ENCODE results near the gene SNTB2.

Gene SNTB2

DNA sequence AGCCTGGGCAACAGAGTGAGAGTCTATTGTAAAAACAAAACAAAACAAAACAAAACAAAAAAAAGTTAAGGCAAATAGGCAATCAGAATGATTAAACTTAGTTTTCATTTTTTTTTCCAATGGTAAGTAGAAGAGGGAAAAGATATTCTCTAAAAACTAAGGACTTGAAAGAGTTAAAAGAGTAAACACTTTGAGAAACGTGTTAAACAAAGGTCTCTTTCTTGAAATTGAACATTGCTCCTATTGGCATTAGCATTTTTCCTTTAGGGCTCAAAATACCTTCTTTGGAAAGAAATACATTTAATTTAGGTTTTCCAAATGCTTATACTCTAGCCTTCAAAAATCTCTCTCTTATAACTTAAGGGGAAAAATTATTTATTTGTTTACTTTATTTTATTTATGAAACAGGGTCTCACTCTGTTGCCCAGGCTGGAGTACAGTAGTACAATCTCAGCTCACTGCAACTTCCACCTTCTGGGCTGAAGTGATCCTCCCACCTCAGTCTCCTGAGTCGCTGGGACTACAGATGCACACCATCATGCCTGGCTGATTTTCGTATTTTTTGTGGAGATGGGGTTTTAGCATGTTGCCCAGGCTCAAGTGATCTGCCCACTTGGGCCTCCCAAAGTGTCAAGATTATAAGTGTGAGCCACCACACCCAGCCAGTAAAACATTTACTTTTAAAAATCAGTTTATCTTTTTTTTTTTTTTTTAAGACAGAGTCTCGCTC is 79.5 kb downstream of the SNTB2 start:
- DNase-seq (ENCODE audit: low read depth): no peak
- TF ChIP-seq, protein P1, sequence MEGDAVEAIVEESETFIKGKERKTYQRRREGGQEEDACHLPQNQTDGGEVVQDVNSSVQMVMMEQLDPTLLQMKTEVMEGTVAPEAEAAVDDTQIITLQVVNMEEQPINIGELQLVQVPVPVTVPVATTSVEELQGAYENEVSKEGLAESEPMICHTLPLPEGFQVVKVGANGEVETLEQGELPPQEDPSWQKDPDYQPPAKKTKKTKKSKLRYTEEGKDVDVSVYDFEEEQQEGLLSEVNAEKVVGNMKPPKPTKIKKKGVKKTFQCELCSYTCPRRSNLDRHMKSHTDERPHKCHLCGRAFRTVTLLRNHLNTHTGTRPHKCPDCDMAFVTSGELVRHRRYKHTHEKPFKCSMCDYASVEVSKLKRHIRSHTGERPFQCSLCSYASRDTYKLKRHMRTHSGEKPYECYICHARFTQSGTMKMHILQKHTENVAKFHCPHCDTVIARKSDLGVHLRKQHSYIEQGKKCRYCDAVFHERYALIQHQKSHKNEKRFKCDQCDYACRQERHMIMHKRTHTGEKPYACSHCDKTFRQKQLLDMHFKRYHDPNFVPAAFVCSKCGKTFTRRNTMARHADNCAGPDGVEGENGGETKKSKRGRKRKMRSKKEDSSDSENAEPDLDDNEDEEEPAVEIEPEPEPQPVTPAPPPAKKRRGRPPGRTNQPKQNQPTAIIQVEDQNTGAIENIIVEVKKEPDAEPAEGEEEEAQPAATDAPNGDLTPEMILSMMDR (IDR thresholded peaks at IDR 0.05; ENCODE audit: insufficient read depth, low read depth, low read length, missing control alignments): no peak

DNA sequence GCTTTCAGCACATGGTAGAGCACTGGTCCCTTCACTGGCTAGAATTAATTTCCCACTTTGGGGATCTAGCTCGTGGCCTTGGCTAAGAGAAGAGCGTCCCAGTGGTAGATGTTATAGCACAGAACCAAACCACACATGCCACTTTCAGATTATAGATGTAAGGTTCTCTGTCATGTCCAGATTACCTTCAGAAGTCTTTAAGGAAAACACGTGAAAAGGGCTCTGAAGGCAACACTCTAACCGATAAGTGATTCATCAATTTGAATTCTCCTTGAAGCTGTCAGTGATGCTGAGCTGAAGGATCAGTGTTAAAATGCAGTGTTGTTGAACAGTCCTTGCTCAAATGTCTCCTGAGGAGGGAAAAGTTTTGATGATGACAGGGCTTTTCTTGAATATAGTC is 80.7 kb downstream of the SNTB2 start:
- H3K4me3 ChIP-seq (ENCODE audit: low read depth, low read length): no peak overlapping the region
- TF ChIP-seq, protein P1 (IDR thresholded peaks at IDR 0.05; ENCODE audit: insufficient read depth, low read depth, low read length, missing control alignments): no peak
- DNase-seq (ENCODE audit: low read depth): no peak

More for the DNA sequence above, 79.5 kb downstream of the SNTB2 start:
- H3K4me3 ChIP-seq (ENCODE audit: low read depth, low read length): no peak overlapping the region

DNA sequence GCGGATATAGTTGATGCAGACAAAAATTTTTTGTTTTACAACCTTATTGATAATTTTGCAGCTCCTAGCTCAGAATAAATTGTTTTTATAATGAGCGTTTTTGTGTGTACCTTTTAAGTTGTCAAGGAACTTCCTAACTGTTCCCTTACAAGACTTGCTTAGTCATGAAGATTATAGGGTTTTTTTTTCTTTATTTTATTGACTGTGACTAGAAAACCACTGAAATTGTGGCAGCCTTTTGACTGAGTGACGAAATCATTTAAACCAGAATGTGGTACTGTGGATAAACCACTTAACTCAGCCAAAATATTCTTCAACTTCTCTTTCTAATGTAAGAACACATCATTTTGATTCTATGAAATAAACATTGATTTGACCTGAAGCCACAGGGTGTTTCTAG is 83.4 kb downstream of the SNTB2 start:
- TF ChIP-seq, protein P1 (IDR thresholded peaks at IDR 0.05; ENCODE audit: insufficient read depth, low read depth, low read length, missing control alignments): no peak
- no peak overlapping the region for H3K4me3 ChIP-seq (ENCODE audit: low read depth, low read length)
- DNase-seq (ENCODE audit: low read depth): no peak

DNA sequence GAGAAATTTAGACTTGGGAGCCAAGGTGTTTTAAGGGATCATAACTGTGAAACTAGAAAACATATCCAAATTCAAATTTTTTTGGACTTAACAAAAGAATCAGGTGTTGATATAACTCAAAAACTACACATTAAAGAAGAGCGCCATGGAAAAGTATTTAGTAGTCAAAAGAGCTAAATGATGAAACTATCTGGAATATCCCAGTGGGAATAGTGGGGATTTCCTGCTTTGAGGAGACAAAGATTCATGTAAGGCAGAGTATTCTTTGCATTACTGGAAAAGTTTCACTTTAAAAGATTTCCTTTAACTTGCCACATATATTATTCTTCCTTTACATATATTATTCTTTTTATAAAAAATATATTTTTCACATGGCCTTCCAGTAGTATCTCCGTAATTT is 83.9 kb downstream of the SNTB2 start:
- DNase-seq (ENCODE audit: low read depth): no peak
- H3K4me3 ChIP-seq (ENCODE audit: low read depth, low read length): no peak overlapping the region
- TF ChIP-seq, protein P1 (IDR thresholded peaks at IDR 0.05; ENCODE audit: insufficient read depth, low read depth, low read length, missing control alignments): no peak

DNA sequence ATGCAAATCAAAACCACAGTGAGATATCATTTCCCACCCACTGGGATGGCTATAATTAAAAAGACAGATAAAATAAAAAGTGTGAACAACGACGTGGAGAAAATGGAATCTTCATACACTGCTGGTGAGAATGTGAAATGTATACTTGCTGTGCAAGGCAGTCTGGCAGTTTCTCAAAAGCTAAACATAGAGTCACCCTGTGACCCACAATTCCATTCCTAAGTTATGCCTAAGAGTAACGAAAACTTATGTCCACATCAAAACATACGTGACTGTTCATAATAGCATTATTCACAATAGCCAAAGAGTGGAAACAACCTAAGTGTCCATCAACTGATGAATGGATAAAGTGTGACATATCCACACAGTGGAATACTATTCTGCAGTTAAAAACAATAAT is 86.0 kb downstream of the SNTB2 start:
- TF ChIP-seq, protein P1 (IDR thresholded peaks at IDR 0.05; ENCODE audit: insufficient read depth, low read depth, low read length, missing control alignments): no peak
- no peak overlapping the region for H3K4me3 ChIP-seq (ENCODE audit: low read depth, low read length)
- DNase-seq (ENCODE audit: low read depth): no peak

DNA sequence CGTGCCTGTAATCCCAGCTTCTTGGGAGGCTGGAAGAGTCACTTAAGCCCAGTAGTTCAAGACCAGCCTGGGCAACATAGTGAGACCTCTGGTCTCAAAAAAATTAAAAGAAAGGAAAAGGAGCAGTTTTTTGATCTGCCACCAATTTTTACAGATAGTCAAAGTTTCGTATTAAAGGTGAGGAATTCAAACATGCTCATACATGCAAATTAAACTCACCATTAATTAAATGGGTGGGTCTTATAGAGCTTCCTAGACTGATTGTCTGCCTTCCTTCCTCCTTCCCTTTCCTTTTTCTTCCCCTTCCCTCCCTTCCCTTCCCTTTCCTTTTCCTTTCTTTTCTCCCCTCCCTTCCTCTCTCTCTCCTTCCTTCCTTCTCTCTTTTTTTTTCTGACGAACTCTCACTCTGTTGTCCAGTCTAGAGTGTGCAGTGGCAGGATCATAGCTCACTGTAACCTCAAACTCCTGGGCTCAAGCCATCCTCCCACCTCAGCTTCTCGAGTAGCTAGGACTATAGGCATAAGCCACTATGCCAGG is 87.8 kb downstream of the SNTB2 start:
- TF ChIP-seq, protein P1 (IDR thresholded peaks at IDR 0.05; ENCODE audit: insufficient read depth, low read depth, low read length, missing control alignments): no peak
- DNase-seq (ENCODE audit: low read depth): no peak
- H3K4me3 ChIP-seq (ENCODE audit: low read depth, low read length): no peak overlapping the region
